Keratinocyte (primary cell): ENCODE results near the gene RAB7B.

Source experiments
- EZH2 ChIP-seq: IDR thresholded peaks from one replicate; pipeline ENCODE4 v1.6.1; 2012; ENCODE audit warnings: inconsistent platforms, mild to moderate bottlenecking, low read length, moderate library complexity
- TF ChIP-seq, protein P1 (sequence below), 3 experiments: IDR thresholded peaks in 1 of 3; conservative IDR thresholded peaks in 1 of 3; optimal IDR thresholded peaks in 1 of 3; 2 replicates in 2 of 3; 3 replicates in 1 of 3; pipeline versions ENCODE3 to v1.5.1; 2011; ENCODE audit warnings: low read length in 3 of 3, mild to moderate bottlenecking in 3 of 3, moderate library complexity in 2 of 3, control low read depth in 1 of 3, inconsistent platforms in 1 of 3; ENCODE audit not compliant: insufficient read depth in 2 of 3; ENCODE audit errors: extremely low read depth in 1 of 3

DNA sequence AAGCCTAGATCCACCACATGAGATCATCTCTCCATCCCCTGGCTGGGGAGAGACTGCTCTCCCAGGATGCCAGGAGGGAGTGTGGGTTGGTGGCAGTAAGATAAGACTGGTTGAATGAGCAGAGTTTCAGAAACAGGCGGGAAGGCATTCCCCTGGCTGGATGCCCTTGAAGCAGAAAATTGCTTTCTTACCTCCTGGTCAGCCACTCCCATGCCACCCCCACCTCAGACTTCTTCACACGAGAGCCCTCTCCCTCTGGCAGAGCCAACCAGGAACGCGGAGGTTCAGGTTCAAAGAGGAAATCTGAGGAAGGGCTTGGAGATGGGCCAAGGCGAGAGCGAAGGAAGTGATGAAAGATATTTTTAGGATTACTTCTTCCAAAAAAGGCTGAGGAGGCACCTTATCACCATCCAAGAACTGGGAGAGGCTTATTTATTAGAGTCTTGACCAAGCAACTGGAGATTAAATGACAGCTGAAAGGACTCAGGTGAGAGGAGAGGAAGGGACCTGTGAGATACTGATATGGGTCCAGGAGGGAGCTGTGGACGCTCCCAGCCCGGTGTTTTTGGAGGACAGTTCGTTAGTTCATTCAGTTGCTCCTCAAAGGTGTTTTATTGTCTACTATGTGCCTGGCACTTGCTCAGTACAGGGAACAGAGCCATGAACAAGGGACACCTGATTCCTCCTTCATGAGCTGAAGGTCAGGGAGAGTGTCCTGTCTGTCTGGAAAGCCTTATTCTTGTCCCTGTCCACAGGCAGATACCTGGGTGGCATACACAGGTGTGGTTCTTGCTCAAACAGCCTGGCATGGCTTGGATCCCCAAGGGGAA, 41.0 kb downstream of the RAB7B start:
- TF ChIP-seq, protein P1, sequence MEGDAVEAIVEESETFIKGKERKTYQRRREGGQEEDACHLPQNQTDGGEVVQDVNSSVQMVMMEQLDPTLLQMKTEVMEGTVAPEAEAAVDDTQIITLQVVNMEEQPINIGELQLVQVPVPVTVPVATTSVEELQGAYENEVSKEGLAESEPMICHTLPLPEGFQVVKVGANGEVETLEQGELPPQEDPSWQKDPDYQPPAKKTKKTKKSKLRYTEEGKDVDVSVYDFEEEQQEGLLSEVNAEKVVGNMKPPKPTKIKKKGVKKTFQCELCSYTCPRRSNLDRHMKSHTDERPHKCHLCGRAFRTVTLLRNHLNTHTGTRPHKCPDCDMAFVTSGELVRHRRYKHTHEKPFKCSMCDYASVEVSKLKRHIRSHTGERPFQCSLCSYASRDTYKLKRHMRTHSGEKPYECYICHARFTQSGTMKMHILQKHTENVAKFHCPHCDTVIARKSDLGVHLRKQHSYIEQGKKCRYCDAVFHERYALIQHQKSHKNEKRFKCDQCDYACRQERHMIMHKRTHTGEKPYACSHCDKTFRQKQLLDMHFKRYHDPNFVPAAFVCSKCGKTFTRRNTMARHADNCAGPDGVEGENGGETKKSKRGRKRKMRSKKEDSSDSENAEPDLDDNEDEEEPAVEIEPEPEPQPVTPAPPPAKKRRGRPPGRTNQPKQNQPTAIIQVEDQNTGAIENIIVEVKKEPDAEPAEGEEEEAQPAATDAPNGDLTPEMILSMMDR (optimal IDR thresholded peaks at IDR 0.05 in 1 of 3, IDR thresholded peaks at IDR 0.05 in 1 of 3, conservative IDR thresholded peaks at IDR 0.05 in 1 of 3; ENCODE audit: extremely low read depth in 1 of 3, insufficient read depth in 2 of 3, low read length in 3 of 3): no peak
- no peak for TF ChIP-seq EZH2
